HG03060 (cell line): ENCODE data around the gene RGS19.

Source experiments
- ATAC-seq: cut with Tn5 transposase; IDR thresholded peaks from one replicate; pipeline ENCODE4 v1.9.1; 2021; ENCODE audit warnings: low read depth, moderate number of reproducible peaks; ENCODE audit not compliant: unreplicated experiment

The RGS19 gene

DNA sequence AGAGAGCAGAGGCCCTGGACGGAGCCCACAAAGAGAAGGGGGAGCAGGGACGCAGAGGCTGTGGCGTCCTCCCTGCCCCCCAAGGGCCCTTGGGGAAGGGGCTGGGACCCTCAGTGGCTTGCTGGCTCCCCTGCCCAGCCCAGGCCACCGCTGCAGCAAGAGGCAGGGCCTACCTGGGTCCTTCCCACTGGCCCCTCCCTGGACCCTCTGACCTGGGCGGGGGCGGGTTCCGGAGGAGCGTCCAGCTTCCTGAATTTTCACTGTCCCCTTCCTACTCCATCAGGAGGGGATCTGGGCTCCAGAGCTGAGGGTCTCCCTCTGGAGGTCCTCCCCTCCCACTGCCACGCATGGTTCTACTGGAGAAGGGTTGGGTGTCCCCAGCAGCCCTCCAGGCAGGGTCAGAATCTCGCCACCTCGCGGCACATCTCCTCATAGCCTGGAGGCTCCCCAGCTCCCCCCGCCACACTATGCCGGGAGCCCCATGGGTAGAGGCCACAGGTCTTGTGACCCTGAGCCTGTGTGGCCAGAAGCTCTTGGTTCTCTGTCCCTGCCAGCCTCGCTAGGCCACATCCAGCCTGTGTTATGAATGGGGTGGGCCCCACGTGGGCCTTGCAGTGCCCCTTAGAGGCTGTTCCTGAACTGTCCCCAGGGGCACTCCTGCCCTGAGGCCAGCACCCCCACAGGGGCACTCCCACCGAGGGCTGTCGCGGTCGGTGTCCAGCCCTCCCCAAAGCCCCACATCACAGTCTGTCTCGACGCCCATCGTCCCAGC lies 28.9 kb downstream of the RGS19 start:
- ATAC-seq, result no peak

DNA sequence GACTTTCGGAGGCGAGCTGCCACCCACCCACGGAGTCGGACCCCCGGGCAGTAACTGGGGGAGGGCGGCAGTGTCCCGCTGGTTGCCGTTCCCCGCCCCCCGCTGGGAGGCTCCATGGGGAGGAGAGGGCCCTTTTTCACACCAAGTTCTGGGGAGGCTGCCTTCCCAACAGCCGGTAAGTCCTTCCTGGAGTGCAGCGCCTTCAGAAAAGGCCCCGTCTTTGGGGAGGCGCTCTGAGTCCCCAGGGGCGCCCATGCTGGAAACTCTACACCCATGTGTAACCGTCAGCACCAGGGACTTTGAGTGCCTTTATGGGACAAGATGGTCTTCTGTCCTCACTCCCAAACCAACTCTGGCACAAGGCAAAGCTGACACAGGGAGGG lies 29.4 kb downstream of the RGS19 start:
- ATAC-seq, result no peak

DNA sequence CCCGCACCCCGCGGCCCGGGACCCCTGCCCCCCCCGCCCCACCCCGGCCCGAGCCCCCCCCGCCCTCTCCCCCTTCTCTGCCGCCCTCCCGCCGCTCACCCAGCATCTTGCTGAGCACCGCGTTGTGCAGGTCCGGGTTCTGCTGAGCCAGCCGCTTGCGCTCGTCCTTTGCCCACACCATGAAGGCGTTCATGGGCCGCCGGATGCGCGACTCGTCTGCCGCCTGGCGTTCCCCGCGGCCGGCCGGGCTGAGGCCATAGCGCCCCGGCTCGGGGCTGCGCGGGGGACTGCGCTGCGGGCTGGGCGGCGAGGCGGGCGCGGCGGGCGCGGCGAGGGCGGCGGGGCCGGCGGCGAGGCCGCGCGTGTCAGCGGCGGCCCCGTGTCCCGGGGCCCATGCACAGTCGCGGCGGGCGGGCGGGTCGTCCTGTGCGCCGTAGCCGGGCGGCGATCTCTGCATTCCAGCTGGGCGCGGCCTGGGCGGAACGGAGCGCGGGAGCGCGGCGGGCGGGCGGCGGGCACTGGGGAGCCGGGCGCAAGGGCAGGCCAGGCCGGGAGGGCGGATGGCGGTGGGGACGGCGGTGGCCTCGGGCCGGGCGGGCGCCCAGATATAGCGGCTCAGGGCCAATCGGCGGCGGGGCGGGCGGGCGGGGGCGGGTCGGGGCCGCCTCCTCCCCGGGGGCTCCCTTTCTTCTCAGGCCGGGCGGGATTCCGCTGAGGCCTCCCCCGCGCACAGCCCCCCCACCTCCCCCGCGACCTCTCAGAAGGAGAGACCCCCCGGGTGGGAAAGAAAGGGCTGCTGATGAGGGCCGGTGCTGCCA lies 30.0 kb downstream of the RGS19 start, which contains the start of gene SOX18:
Gene SOX18 (minus strand): TSS at position 580 of the 818 bp plus-strand sequence. CDS start 123 bp downstream, at position 457.
- no peak for ATAC-seq

DNA sequence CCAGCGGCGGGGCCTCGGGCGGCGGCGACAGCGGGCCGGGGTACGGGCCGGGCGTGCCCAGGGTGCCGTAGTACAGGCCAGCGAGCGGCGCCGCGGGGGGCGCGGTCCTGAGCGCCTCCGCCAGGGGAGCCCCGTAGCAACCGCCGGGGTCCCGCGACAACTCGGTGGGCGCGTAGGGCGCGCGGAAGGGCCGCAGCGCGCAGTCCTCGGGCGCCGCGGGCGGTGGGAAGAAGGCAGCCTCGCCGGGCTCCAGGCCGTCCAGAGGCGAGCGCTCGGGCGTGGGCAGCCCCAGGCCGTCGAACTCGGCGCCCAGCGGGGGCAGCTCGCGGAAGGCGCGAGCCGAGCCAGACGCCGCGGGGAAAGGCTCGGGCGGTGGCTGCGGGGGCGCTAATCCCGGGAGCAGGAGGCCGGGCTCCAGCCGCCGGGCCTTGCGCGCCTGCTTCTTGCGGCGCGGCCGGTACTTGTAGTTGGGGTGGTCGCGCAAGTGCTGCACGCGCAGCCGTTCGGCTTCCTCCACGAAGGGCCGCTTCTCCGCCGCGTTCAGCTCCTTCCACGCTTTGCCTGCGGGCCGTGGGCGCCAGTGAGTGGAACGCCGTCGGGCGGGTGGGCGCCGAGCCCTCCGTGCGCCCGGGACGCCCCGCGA lies 30.8 kb downstream of the RGS19 start:
- no peak for ATAC-seq

GRCh38 chr20:64047968-64048401 lies 31.3 kb downstream of the RGS19 start:
- ATAC-seq, result no peak

DNA sequence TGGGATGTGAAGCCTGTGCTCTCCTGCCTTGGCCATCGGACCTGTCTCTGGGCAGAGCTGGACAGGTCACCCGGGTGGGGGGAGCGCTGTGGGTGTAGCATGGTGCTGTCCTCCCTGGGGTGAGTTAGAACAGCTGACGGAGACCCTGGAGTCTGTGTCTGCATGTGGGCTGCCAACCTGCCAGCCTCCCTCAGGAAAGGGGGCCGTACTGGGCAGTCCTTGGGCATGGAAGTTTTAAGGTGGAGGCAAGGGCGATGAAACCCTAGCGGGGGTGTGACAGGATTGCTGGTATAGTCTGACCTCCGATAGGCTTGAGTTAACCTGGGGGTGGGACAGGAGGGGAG lies 32.3 kb downstream of the RGS19 start:
- no peak for ATAC-seq

GRCh38 chr20:64045346-64046011 lies 33.8 kb downstream of the RGS19 start:
- no peak for ATAC-seq

- no peak for ATAC-seq
Observed at GRCh38 chr20:64044484-64045247, 34.7 kb downstream of the RGS19 start.

GRCh38 chr20:64043768-64044167 lies 35.5 kb downstream of the RGS19 start:
- ATAC-seq, result no peak

- ATAC-seq, result no peak
Observed at GRCh38 chr20:64042054-64042781, 37.1 kb downstream of the RGS19 start.

DNA sequence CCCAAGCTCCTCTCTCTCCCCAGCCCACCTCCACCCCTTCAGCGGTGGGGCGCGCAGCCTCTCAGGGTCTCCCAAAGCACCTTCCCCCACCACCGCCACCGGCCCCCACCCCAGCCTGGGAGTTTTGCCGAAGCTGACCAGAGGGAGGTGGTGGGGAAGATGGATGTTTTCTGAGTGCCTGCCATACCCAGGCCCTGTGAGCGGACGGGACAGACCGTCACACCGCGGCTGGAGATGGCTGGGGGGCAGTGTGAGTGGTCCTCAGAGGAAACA lies 37.6 kb downstream of the RGS19 start:
- ATAC-seq, result no peak

GRCh38 chr20:64041040-64041780 lies 38.1 kb downstream of the RGS19 start:
- no peak for ATAC-seq

DNA sequence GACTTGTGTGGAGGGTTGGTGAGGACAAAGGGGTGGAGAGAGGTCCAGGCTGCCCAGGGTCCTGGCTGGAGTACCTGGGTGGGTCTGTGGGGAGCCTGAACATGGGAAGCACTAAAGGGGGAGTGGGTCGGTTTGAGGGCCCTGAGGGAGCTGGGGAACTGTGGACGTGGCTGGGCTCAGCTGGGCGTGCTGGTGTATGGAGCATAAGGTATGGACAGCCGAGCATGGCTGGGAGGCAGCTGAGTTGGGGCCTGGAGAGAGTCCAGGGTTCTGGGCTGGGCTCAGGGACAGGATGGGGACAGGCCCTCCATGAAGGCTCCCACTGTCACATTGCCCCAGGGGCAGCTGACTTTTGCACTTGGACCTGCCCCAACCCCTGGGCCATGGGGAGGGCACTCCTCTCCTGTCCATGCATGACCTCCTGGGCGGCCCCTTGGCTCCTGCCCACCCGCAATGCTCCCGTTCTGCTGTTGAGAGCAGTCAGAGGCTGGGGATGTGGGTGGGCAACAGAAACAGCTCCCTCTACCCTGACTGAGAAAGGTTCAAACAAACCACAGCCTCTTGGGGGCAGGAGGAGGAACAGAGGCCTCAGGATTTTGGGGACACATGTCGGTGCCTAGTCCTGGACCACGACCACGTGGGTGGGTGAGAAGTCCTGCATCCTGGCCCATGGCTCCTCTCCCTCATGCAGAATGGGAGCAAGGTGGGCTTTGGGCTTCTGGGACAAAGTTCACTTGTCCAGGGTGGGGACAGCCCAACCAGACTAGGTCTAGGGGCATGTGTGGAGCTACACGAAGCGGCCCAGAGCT lies 38.9 kb downstream of the RGS19 start:
- ATAC-seq, result no peak

- no peak for ATAC-seq
Observed at GRCh38 chr20:64039293-64040160, 39.8 kb downstream of the RGS19 start.

DNA sequence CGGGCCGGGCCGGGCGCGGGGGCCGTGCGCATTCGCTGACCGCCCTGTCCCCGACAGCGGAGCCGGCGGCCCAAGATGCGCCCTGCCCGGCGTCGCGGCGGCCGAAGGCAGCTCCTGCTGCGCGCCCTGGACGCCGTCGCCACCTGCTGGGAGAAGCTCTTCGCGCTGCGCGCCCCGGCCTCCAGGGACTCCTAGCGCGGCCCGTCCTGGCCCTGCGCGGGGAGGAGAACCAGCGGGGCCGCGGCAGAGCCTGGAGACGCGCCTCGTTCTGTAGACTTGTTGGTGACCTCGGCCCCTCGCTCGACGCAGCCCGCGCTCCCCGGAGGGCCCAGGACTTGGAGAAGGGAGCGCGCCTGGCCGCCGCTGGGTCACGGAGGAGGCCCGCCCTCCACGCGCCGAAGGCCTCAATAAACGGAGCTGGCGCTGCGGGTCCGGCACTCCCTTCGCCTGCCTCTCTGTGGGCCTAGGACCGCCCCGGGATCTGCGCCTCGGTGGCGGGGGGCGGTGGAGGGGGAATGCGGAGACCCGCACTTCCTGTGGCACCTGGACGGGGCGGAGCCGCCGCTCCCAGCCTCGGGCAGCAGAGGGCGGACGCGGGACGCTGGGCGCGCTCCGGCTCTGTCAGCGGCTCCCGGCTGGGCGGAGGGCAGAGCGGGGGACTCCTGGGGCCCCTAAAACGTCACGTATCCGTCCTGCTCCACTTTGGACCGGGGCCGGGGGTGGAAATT lies 40.6 kb downstream of the RGS19 start:
- ATAC-seq, result no peak

GRCh38 chr20:64038224-64038564 lies 41.1 kb downstream of the RGS19 start:
- no peak for ATAC-seq
